AML-193 (cell line): ENCODE results near the gene IARS1.

Experiments
- DNase-seq, 2 experiments: peaks; one replicate each; lab custom pipeline; 2025; lab: John Stamatoyannopoulos, UW

IARS1 gene

DNA sequence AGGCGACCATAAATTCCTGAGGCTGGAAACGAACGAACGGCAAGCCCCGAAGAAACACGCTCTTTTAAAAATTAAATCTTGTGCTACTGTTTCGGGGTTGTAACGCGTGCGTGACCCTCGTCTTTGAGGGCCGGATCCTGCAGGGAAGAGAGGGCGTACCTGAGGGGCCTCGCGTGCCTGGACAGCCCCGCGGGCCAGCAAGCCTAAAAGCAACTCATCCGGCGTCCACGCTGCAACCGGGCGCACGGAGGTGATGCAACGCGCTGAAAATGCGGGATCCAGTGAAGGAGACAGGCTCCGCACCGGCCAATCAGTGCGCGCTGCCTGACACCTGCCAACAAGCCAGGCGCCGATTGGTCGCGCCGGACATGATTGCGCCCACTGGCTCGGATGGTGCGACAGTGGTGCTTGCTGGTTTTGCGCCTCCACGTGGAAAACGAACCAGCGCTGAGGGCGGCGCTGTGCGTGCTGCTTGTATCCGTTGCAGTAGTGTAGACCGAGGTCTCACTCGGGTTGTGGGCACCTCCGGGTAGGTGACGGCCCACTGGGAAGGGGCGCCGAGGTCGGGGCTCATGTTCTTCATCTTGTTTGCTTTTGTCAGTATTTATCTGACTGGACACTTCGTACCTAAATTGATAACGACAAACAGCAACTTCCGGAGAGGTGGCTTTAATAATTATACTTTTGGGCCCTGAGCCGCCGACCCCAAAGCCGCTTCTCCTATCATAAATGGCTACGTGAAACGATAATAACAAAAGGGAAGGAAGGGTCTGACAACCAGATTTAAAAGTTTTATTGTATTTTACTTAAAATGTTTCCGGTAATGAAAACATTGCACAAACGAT is at the start of gene IARS1:
IARS1 (minus strand) TSS at position 246 of the 845 bp plus-strand sequence. CDS start 4,278 bp downstream, outside the sequence.
- DNase-seq, result peak; percentile 92

DNA sequence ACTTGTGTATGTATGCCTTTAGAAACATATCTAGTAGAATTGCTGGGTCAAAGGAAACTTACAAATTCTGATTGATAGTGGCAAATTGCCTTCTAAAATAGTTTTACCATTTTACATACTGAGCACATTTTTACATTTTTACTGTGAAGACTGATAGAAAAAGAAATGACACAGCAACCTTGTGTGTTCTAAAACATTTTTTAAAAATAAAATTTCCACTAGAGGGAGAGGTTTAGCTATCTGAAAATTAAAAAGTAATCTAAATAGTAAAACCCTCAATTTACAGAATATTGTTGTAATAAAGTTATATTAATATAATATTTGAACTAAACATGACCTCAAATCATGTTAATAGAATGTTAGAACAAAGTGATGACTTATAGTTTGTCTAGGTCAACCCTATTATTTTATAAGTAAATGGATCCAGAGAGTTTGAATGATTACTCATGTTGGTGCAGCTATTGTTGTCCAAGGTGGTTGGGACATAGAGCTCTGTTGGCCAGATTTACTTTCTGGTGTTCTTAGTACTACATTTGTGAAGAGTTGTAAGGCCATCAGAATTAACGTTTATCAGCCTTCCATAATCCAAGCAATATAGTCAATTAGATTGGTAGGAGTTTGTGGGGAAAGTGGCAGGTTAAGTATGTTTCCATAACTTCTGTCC is 49.5 kb upstream of the IARS1 start:
- DNase-seq, result peak; percentile 4 to 16

DNA sequence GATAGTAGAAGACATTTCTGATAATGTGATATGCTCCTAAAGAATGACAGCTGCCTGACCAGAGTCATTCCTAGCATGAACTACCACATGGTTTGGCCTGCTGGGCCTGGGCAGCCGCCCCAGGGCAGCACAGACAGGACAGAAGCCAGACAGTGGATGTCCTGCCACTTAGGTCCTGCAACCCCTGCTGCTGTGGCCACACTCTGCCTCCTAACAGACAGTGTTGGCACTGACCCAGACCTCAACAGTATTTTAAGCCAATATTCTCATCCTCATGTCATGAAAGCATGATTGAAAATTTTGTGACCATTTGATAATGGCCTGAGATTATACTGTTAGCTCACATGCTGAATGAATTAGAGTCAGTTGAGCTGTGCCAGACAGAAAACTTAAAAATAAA is 48.1 kb upstream of the IARS1 start:
- no peak for DNase-seq

DNA sequence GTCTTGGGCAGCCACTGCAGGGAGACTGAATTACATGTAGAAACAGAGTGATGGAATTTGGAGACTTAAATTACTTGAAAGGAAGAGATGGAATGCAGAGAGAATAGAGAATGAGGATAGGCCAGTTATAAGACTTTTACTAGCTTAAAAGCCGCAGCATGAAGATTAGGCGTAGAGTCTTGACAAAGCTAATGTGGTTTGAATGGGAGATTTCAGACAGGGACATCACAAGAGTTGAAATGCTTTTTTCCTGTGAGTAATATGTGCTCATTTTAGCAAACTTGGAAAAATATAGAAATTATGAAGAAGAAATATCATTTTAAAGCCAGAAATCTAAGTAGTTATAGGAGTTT is 39.8 kb upstream of the IARS1 start:
- DNase-seq, result no peak

DNA sequence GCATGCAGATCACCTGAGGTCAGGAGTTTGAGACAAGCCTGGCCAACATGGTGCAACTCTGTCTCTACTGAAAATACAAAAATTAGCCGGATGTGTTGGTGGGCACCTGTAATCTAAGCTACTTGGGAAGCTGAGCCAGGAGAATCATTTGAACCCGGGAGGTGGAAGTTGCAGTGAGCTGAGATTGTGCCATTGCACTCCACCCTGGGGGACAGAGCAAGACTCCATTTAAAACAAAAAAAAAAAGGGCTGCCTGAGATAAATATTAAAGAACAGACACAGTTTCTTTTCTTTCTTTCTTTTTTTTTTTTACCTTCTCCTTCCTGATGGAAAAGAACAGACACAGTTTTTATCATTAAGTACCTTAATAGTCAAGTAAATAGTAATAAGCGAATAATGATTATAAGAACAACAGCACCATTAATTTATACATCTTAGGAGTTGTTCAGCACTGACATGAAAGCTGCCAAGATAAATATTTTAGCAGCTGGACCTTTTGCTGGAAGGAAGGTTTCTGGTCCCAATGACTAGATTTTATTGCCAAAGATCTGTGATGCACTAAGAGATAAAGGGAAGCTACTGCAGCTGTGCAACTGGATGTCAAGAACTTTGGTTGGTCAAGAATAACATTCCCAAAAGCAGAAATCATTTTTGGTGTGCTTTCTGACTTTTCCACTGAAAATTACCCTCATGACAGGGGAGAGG is 39.2 kb upstream of the IARS1 start:
- no peak for DNase-seq

DNA sequence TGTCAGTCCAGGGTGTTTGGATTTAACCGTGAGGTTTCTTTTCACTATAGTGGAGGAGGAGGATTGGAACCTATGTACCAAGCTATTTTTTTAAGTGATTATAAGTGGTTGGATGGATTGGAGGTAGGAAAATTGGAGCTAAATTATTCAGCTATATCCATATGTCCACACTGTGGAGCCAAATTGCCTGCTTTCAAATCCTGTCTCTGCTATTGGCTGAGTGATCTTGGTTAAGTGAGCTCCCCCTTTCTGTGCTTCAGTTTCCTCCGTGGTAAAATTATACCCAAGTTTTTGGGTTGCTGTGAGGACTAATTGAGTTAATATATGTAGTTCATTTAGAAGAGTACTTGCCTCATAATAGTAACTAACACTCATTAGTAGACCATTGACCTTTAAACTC is 34.7 kb upstream of the IARS1 start:
- peak; percentile 28 to 55 for DNase-seq

DNA sequence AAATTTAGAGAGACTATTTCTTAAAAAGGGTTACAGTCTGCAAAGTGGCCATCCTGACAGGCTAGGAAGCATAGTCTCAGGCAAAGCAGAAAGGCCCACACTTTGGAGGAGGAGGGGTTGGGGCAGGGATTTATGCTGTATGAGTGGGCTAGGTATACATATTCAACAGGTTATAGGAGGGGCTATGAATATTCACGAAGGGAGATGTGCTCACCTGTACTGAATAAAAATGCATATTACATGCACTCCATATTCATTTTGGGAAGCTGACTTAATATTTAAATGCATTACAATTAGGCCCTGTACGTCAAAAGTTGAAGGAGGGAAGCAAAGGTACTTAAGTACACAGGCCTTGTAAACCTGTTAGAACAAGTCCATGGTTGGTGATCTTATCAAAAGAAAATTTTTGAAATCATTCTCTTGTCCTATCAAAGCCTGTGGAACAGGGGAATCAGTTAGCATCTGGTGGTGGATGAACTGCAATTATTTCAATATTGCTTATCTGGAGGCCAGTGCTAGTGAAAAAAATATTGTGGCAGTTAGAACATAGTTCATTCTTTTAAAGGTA is 33.9 kb upstream of the IARS1 start:
- no peak for DNase-seq

DNA sequence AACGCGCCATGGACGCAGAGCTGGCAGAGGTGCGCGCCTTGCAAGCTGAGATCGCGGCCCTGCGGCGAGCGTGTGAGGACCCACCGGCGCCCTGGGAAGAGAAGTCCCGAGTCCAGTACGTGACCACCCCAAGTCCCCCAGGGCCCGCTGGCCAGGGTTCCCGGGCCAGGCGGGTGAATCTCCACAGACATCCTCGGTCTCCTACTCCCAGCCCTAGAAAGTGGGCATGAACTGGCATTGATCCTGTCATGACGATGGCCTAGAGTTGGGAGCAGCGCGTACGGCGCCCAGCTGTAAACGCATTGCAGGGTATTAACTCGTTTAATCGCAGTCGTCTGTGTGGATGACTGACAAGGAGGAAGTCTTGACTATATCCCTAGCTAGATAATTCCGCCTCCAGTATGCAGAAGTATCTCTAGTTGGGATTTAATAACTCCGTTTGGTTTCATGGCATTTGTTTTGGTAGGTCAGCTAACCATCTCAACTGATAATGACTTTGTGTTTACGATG is 32.5 kb upstream of the IARS1 start:
- DNase-seq, result peak; percentile 38 to 53

DNA sequence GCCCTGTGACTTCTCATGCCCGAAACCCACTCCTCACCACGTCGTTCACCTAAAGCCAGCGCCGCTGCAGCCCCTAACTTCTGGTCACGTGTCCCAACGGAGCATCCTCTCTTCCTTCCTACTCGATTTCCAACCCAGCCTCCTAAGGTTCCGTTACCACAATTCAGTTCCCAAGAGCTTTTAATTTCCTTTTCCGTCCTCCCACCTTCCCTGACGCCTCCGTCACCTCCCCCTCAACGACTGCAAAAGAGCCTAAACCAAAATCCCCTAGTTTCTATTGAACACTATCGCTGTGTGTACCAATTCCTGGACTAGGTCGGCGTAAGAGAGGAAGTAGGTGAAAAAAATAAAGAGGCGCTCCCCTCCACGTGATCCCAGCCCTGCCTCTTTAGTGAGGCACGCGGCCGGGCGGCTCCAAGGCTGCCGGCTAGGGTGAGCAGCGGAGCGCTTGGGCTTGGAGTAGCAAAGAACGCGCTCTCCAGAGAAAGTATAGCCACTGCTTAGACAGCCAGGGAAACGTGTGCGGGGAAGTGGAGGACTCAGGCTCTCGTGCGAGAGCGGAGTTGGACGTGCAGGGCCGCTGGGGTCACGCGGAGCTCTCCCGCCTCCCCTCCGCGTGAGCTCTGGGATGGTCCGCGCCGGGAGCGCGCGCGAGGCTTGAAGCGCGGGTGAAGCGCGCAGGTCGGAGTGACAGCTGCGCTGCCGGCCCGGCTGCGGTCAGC is 31.9 kb upstream of the IARS1 start, which contains the start of the genes CENPP and NOL8:
CENPP (plus strand) TSS at position 685 of the 722 bp plus-strand sequence.
NOL8 (minus strand) TSS at position 82 of the 722 bp plus-strand sequence. CDS start 1,189 bp downstream, outside the sequence.
- peak; percentile 90 to 92 for DNase-seq

DNA sequence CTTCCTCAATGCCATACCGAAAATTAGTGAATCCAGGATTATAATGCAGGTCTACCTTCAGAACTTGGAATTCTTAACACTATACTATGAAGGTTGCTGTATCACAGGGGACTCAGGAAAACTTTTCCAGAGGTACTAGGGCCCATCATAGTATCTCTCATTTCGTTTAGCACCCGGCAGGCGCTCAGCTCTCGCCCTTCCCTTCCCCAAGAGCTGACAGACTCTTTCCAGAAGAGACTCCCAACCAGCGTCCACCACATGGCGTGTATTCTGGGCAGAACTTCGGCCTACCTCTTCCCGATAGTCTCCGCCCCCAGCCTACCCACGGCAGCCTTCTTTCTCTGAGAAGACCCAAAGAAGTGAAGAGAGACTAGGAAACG is 31.4 kb upstream of the IARS1 start:
- DNase-seq, result no peak

DNA sequence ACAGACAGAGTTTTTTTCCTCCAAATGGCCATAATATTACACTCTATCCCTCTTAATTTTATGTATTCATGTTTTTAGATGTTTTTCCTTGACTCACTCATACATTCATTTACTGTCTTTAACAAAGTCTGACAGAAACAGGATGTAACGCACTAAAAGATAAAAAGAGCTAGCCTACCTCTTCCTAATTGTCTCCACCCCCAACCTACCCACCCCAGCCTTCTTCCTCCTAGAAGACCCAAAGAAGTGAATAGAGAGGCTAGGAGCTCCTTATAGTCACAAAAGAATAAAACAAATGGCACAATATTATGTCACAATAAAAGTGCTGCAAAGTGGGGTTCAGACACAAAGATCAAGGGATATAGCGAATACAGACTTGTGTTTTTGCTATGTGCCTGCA is 30.9 kb upstream of the IARS1 start:
- DNase-seq, result no peak

DNA sequence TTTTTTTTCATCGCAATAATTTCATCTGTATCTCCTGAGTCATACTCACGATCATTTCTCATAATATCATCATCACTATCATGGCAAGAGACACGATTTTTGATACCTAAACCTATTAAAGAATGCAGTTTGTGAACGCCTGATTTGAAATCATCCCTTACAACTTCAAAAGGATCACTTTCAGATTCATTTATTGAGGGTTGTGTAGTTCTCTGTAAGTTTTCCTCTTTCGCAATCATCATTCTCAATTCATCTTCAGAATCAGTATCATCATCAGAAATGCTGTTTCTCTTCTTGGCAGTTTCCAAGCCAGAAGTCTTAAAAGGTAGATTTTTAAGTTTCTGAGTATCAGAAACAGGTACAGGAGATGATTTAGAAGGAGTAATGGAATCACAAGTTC is 22.0 kb upstream of the IARS1 start:
- DNase-seq, result no peak

DNA sequence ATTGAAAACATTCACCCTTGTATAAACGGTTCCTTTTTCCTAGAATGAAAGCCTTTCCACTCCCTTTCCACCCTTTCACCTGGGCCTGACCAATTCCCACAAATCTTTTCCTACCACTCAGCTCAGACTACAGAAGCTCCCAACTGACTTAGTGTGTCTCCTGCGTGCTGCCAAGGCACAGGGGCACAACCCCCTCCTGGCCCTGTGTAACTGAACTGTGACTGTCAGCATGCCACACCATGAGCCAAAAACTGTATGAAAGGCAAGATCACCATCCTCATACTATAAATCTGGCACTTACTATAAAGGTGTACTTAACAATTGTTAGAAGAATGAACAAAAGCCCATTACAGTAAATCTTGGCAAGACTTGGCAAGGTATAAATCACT is 20.1 kb upstream of the IARS1 start:
- no peak for DNase-seq

DNA sequence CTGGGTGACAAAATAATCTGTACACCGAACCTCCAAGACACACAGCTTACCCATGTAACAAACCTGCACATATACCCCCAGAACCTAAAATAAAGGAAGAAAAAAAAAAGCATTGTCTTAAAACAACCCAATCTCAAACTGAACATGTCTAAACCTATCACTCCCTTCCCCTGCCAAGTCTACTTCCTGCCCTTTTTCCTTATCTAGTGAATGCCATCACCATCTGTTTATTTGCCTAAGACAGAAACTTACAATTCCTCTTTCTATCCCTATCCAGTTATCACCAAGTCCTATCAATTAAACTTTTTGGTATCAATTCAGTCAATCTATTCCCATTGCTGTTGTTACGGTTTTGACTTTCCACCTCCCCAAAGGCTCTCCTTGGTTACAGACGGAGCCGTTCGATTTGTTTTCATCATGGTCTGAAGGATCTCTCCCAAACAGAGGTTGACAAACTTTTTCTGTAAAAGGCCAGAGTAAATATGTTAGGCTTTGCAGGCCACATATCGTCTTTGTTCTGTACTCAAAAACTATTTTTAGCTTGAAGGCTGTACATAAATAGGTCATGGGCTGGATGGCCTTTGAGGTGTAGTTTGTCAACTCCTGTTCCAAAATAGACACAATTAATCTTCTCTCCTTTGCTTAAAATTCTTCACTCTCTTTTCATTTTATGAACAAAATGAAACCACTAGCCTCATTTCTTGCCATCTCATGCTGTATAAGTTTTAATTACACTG is 19.6 kb upstream of the IARS1 start:
- no peak for DNase-seq

DNA sequence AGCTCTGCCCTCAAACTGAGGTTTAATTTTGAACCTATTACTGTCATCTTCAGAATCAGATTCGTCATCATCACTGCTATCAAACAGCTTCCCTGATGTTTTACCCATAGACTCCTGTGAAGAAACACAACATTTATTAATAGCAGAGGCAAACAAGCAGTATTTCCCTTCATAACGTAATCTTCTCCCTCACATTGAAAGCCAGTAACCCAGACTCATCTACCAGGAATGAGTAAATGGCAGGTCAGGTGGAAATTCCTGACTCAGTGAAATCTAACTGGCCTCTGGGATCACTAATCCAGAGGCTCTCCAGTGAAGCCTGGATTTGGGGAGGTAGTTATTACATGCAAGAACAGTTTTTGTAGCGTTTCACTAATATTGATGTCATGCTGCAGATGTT is 17.1 kb upstream of the IARS1 start:
- no peak for DNase-seq

DNA sequence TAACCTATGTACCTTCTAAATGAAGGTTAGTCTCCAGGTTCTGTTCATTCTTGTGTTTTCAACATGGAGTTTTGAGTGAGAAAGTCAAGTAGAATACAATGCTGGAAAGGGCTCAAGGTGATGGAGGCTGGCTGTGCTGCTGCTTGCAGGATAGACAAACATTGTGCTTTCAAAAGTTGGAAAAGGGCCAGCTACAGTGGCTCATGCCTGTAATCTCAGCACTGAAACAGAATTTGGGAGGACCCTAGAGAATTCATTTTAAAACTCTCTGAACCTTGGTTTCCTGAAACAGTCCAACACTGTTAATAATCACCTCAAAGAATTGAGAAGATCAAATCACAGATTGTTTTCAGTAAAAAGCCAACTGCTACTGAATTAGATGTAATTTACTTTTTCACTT is 15.4 kb upstream of the IARS1 start:
- DNase-seq, result no peak

DNA sequence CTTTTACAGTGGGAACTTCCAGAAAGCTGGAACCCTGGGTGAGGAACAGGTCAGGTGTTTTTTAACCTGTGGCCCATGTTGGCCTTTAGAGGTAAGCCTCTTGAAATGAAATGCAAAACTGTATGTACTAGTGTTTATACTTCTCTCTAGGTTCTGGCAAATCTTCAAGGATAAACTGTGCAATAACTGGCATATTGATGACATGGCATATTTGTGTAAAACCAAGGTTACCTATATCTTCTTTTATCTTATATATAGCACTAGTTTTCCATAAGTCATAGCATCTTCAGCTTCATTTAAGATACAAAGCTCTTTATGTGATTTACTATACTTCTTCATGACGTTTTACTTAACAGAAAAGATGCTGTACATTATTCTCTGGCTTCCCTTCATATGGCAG is 7.4 kb upstream of the IARS1 start:
- no peak for DNase-seq

DNA sequence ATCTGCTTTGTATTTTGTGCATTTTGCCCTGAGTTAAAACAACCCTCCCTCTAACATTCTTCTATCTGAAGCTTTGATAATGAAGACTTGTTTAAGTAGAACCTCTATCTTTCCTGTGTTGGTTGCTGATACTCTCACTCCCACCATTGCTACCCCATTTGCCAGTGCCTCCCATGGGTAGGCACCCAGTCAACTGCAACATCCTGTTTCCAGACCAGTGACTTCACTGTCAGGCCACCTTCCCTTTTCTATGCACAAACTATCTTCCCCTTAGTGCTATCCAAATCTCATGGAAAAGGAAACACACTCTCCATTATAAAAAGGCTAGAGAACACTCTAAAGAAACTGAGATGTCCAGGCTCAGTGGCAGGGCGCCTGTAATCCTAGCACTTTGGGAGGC is 5.6 kb upstream of the IARS1 start:
- DNase-seq, result peak in 1 of 2 experiments; percentile 31

DNA sequence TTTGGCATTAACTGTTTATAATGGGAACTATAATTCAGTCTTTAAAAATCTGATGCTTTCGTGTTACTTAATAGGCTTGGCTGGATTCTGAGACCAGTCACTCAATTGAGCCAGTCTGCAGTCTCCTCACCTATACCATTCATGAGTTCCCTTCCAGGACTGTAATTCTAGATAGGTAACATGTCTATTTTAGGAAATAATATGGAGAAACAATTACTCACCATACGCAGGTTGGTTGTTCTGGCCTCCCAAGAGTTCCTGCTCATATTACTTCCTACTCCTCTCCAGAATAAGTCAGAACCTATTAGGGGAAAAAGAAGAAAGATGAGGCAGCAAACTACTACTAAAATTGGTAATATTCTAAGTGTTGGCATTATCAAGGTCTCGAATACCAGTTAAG is 4.5 kb upstream of the IARS1 start:
- no peak for DNase-seq

DNA sequence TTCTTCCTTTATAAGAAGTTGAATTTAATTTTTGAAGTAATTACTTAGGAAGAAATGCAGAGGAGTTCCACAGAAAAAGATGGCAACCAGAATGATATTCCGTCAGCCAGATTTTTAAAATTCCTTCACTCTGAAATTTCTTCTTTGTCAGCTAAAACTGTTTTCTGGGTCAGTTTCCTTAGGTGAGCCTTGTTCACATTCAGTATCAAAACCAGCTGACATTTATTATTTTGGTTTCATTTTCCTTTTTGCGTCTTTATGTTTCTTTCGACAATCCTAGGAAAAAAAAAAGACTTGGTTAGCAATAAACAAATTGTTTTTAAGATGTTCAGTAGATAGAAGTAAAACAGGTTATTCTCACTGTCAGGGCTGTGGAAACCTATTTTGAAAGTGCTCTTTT is 4.1 kb upstream of the IARS1 start:
- no peak for DNase-seq

DNA sequence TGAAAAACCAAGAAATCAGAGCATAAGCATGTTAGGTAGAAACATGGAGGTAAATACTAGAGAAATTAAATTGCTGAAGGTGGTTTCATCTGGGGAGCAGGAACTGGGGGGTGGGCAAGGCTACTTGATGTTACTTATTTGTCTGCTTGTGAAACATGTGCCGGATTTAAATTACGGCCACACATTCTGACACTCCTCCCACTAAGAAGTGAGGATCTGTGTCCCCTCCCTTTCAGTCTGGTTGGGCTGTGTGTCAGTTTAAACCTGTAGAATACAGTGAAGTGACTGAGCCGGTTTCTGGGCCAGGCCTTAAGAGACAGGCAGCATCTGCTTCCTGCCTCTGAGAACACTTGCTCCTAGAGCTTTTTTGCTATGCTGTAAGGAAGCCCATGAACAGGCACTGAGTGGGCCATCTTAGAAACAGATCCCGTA is 2.3 kb upstream of the IARS1 start:
- DNase-seq, result no peak
